ENCODE data around the gene KSR2.

The KSR2 gene

GRCh38 chr12:117485984-117486839, 482.6 kb downstream of the KSR2 start:
- DNase-seq, result no peak

DNA sequence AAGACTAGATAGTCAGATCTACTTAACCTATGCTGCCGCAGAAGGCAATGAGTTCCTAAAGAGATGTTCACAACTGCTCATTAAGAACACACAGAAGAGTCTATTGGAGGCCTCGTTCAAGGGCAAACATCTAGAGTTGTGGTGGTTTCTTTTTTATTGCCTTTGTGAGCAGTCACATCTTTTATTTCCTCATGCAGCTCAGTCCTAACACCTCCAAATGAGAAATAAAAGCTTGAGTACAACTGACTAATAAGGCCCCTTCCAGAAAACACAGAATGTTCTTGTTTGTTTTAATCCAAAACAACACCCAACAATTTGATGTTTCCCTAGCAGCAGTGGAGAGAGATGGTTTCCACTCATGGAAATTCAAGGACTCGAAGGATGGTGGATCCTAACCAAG, 483.9 kb downstream of the KSR2 start:
- DNase-seq, result no peak

DNA sequence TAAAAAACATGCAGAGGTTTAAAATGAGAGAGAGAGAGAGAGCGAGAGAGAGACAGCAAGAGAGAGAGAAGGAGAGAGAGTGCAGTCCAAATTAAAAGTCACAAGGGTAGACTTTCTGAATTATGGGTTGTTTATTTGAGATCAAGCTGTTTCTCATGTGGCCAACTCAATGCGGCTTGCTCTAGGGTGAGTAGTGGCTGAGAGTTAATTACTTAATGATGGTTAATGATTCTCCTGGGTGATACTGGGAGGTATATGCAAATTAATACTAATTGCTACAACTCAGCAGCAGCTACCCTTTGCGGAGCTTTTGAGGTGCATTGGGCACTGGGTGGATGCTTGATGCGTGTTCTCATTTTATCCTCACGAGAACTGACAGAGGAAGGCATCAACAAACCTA, 485.3 kb downstream of the KSR2 start:
- no peak for DNase-seq

GRCh38 chr12:117481470-117481869, 487.3 kb downstream of the KSR2 start:
- no peak for DNase-seq

- no peak for DNase-seq
Measured at GRCh38 chr12:117476341-117476740, 492.4 kb downstream of the KSR2 start.

GRCh38 chr12:117473856-117474255, 494.9 kb downstream of the KSR2 start:
- no peak for DNase-seq

GRCh38 chr12:117472983-117473382, 495.8 kb downstream of the KSR2 start:
- DNase-seq, result no peak

DNA sequence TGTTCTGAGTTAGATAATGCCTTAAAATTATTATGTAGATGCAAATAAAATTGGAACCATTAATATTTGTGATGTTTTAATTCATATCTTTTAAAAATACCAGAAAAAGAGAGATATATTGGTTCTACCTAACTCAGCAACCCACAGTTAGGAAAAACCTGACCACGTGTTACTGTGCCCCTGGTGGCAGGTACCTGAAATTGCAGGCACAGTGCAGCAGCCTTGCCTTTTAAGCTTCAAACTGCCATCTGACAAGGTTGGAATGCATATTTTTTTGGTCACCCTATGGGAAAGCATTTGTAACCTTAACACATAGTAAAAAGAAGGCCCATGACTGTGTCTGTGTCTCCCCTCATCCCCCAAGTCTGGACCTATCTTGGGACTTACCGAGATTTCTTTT, 498.0 kb downstream of the KSR2 start:
- DNase-seq, result no peak

GRCh38 chr12:117469883-117470483, 498.8 kb downstream of the KSR2 start:
- no peak for DNase-seq

GRCh38 chr12:117468016-117468415, 500.8 kb downstream of the KSR2 start:
- DNase-seq, result no peak

- no peak for DNase-seq
Measured at GRCh38 chr12:117467588-117467987, 501.2 kb downstream of the KSR2 start.

DNA sequence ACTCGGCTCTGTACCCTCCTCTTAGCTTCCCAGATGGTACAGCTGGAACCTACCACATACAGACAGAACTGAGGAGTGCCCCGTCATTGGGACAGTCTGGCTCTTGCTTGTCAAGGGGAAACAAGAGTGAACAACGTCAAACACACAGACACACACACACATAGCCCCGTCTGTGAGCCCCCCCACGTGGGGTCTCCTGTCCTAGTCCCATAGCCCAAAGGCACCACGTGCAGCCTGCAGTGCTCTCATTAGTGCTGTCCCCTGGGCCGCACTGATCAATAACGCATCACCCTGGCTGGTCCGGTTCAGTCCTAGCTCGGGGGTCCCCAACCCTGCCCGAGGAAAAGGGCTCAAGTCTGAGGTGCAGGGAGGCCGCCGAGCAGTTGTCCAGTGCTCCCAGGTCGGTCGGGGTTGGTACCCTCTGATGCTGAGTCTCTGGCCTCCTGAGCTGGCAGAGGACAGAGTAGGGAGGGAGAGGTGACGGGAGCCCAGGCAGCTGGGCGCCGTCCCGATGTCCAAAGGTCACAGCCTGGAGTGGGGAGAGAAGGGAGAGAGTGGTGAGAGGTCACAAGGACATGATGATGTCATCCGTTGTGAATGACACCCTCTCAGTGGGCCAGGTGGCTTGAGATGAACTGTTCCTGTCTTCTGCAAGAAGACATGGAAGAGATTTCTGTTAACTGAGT, 502.0 kb downstream of the KSR2 start:
- DNase-seq, result no peak

GRCh38 chr12:117461732-117462131, 507.1 kb downstream of the KSR2 start:
- no peak for DNase-seq

- DNase-seq, result no peak
Measured at GRCh38 chr12:117459229-117459628, 509.6 kb downstream of the KSR2 start.

DNA sequence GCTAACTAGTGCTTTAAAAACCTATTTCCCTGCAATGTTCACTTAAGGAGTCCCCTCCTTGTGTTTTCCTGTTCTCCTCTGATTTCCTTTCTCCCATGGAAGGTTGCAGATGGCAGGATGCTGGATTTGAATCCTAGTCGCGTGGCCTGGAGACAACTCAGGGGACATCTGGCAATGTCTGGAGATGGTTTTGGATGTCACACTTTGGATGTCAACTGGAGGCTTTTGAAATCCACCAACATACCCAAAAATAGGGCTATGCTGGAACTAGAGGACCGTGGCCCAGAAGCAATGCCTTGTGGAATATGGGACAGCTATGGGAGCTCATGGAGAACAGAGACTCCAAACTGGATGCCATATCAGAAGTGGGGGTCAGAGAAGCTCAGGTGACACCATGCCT, 511.6 kb downstream of the KSR2 start:
- no peak for DNase-seq

GRCh38 chr12:117456076-117456475, 512.7 kb downstream of the KSR2 start:
- DNase-seq, result no peak

- no peak for DNase-seq
Measured at GRCh38 chr12:117453961-117454360, 514.8 kb downstream of the KSR2 start.

- no peak for DNase-seq
Measured at GRCh38 chr12:117452112-117452511, 516.7 kb downstream of the KSR2 start.

- DNase-seq, result no peak
Measured at GRCh38 chr12:117450209-117450608, 518.6 kb downstream of the KSR2 start.

DNA sequence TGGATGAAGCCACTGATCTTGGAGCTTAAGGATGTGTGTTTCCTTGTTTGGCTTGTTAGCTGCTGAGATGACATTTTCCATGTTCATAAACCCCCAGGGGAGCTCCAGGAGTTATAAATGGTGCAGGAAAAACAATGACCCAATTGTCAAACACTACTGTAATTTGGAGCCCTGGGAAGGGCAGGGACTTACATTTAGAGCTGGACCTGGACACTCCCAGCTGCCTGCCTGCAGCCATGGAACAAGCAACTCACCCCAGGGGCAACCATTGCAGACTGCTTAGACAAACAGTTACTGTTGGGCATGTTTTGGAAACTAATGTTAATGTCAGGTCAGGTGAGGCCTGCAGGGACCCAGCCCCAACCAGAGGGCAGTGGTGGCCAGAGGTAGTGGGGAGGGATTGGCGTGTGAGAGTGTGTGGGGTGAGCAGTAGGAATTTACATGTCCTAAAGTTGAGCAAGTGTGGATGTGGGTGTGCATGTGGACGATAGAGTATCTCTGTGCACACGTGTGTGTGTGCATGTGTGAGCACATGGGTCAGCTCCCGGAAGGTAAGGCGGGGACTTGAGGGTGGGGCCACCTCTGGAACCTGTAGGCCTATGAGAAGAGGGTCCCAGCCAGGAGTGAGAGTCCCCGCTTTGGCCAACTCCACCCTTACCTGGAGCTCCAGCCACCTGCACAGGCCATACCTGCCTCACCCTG, 521.0 kb downstream of the KSR2 start:
- no peak for DNase-seq

DNA sequence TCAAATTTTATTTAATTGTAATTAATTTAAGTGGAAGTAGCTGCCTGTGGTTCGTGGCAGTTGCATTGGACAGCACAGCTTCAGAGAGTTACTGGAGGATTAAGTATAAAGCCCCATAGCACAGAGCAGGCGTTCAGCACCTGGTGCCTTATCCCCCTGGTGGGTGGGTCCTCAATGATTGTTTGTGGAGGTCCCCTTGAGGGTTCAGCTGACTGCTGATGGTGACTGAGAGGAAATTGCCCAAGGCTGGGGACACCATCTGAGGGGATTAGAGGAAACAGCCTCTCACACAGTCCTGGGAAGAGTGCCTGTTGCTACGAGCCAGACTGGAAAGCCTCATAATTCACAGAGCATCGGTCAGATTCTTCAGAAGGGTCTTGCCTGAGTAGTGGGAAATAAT, 524.0 kb downstream of the KSR2 start:
- no peak for DNase-seq

DNA sequence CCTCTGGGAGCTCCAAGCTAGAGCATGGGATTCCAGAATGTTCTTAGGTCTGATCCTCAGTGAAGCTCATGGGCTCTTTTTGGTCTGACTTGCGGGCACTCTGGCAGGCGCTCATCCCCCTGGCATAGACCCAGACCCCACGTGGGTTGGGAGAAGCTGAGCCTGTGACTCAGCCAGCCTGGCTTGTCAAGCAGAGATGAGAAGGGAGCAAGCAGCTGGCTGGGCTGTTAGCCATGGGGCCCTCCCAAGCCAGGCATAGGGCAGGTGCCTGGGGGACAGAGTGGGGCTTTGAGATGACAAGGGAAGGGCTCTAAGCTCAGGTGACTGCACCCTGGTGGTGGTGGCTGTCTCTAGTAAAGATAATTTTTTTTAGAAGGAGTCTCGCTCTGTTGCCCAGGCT, 527.0 kb downstream of the KSR2 start:
- peak; percentile 44 for DNase-seq

DNA sequence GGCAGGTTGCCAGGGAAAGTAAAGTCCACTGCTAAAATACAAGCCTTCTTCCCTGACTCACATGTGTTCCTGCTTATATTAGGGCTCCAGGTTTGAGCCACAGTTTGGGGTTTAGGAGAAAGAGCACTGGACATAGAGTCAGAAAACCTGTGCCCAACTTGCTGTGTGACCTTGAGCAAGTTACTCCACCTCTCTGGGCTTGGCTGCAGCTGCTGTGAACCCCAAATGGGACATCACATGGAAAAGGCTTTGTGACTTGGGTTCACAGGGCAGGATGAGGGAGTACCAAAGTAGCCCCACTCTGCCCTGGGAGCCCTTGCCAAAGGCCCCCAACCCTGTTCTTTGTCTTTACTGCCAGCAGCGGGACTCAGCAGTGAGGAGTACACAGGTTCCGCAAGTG, 528.4 kb downstream of the KSR2 start:
- DNase-seq, result no peak

All from fibroblast of skin of back (primary cell).